ENCODE measurements around the gene TP53I13.

Gene TP53I13

DNA sequence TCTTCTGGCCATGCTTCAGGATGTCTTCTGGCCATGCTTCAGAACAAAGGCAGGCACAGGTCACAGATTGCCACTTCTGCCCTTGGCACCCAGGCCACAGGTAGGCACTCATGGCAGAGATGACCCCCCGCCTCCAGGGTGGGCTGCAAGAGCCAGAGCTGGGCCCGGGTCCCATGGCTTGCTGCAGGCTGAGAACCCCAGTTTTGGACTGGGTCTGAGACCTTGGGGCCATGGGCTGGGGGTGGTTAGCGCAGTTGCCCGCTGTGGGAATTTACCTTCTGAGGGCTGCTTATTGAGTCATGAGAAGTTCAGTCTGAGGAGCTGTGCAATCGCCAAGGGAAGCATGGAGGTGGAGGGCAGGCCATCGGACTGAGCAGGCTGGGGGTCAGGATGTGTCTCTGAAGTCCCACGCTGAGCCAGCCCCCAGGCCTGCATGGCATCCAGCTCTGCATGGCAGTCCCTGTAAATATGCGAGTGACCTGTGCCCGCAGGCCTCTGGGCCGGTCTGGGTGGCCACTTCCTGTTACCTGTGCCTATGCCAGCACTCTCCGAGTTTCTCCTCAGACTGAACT is 26.1 kb downstream of the TP53I13 start:
- no peak for DNase-seq

DNA sequence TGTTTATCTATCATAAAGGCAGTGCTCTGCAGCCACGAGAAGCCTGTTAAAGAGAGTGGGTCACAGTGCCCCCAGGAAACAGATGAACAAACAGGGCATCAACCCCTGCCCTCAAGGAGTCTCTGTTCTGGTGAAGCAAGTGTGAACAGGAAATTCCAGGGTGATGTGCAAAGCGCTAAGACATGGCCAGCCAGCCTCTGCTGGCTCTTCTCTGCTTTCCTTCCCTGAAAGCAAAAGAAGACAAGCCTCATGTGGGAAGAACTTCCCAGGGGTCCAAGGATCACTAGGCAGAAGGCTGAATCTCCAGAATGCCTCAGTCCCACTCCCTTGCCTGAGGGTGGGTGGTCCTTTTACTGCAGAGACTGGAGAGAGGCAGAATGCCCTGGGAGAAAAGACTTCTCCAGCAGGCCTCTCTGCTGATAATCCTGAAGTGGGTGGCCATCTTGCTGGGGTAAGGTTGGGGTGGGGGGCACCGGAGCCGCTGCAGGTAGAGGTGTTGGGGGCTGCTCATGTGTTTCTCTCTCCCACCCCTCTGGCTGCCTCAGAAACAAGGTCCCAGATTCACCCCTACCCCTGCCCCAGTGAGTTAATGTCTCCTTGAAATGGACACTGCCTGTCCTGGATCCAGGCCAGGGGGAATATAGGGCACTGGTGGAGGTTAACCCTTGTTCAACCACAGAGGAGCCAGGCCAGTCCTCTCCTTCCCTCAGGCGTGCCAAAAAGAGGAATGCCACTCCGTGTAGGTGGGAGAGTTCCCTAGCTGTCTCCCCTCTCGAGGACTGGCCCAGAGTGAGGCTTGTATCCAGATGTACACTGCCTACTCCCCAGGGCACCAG is 26.8 kb downstream of the TP53I13 start:
- DNase-seq, result no peak

- DNase-seq, result no peak
These were observed 27.7 kb downstream of the TP53I13 start for GRCh38 chr17:29595943-29596774.

- DNase-seq, result no peak
These were observed 28.3 kb downstream of the TP53I13 start for GRCh38 chr17:29596811-29597210.

DNA sequence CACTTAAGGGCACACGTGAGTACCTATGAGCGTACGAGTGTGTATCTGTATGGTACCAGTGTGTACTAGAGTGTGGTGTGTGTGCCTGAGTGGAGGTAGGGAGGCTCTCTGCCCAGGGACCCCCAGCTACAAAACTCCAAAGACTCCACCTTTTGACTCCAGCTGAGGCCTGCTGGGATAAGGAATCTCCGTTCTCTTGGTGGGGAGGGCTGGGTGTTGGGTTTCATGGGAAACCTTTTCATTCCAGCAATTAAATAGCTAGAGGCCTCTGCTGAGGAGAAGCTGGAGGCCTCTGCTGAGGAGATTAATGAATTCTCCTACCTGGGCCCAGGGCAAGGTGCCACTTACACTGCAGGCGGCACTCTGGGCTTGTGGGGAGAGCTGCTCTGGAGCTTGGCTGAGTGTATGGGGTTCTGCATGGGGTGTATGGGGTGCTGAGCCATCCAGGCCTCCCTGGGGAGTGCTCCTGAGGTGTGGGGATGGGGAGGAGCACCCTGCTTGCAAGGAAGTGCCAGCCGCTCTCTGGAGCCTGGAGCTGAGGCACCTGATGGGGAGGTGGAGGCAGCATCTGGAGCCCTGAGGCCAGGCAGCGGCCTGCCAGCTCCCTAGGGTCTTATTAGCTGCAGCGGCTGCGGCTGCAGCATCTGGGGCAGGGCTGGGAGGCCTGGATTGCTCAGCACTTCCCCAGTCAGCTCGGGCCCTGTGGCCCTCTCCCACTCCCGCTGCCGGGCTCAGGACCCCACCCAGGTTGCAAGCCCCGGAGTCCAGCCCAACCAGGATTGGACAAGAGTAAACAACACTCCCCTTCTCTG is 29.1 kb downstream of the TP53I13 start:
- DNase-seq, result no peak

DNA sequence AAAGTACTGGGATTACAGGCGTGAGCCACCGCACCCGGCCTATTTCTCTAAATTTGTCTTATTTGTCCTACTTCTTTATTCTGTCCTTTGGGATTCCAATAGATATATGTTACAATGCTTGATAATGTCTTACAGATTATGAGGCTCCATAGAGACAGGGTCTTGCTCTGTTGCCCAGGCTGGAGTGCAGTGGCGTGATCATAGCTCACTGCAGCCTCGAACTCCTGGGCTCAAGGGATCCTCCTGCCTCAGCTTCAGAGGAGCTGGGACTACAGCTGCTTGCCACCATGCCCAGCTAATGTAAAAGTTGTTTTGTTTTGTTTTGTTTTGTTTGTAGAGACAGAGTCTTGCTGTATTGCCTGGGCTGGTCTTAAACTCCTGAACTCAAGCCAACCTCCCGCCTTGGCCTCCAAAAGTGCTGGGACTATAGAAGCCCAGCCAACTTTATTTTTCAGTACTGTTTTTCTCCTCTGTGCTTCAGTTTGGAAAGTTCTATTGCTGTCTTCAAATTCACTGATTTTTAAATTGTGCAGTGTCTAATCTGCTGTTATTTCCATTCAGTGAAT is 34.7 kb downstream of the TP53I13 start:
- DNase-seq, result no peak

GRCh38 chr17:29607557-29608195 is 39.2 kb downstream of the TP53I13 start:
- DNase-seq, result no peak

GRCh38 chr17:29608986-29609385 is 40.5 kb downstream of the TP53I13 start:
- DNase-seq, result no peak

DNA sequence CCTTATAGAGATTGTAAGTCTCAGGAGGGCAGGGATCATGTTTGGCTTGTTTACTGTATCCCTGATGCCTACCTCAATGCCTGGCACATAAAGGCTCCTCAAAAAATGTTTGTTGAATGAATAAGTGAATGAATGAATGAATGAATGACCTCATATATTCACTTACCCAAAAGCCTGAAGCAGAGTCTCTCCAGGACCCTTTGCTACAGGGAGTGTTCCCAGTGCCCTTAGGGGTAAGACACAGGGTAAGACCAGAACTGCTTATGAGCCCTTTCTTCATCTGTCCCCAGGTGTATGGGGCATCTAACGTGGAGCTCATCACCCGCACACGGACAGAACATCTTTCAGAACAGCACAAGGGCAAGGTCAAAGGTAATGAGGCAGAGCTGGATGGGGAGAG is 41.9 kb downstream of the TP53I13 start:
- no peak for DNase-seq

- no peak for DNase-seq
These were observed 43.0 kb downstream of the TP53I13 start for GRCh38 chr17:29611351-29612093.

GRCh38 chr17:29612094-29612403 is 43.5 kb downstream of the TP53I13 start:
- DNase-seq, result no peak

DNA sequence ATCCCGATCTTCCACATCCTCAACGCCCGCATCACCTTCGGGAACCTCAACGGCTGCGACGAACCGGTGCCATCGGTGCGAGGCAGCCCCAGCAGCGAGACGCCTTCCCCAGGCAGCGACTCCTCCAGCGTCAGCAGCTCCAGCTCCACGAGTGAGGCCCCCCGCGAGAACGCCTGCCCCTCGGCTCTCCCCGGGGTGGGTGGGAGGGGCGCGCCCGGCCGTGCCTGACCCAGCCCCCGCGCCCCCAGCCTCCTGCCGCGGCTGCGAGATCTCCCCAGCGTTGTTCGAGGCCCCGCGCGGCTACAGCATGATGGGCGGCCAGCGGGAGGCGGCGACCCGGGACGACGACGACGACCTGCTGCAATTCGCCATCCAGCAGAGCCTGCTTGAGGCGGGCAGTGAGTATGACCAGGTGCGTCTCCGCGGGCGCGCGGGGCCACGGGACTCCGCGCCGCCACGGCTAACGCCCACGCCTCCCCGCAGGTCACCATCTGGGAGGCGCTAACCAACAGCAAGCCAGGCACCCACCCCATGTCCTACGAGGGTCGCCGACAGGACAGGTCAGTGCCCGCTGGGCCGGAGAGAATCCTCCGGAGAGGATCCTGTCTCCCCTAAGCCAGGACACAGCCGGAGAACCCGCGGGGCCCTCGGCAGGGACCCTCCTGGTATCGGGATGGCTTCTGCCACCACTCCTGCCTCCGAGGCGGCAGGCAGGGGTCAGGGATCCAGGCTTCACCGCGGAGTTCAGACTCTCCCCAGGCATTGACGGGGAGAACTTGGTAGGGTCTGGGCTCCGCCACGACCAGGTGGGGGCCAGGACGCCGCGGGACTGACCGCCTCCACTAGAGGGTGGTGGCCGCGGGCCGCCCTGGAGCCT is 44.1 kb downstream of the TP53I13 start:
- no peak for DNase-seq

GRCh38 chr17:29613352-29613837 is 44.9 kb downstream of the TP53I13 start:
- peak; percentile 54 to 58 for DNase-seq

GRCh38 chr17:29613856-29614255 is 45.4 kb downstream of the TP53I13 start:
- DNase-seq, result no peak

DNA sequence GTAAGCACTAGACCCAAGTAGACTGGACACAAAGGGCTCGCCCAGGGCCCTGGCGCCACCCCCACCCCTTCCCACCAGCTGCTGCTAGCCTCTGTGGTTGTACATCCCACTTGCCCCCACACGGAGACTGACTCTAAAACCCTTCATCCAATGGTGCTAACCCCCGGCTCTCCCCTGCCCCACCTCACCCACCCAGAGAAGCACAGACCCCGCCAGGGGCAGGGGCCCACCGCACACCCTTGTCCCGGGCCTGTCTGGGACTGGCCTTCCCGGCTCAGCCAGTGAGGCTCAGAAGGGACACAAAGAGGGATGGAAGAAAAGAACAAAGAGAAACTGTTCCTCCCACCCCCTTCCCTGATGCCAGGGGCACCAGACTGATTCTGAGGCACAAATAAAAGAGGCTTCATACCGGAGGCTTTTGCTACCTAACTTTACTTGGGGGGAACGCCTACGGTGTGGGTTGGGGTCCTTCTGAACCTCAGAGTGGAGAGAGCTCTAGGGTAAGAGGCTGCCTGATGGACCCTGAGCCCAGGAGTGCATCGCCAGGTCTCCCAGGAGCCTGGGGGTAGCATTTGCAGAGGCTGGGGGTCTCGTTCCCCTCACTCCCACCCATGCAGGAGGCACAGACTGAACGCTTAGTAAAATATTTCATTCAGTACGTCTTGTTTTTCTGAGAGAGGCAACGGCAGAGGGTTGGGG is 46.0 kb downstream of the TP53I13 start:
- no peak for DNase-seq

- peak; percentile 47 to 54 for DNase-seq
These were observed 46.5 kb downstream of the TP53I13 start for GRCh38 chr17:29615048-29615385.

GRCh38 chr17:29615492-29616299 is 47.2 kb downstream of the TP53I13 start:
- DNase-seq, result peak; percentile 80 to 88

DNA sequence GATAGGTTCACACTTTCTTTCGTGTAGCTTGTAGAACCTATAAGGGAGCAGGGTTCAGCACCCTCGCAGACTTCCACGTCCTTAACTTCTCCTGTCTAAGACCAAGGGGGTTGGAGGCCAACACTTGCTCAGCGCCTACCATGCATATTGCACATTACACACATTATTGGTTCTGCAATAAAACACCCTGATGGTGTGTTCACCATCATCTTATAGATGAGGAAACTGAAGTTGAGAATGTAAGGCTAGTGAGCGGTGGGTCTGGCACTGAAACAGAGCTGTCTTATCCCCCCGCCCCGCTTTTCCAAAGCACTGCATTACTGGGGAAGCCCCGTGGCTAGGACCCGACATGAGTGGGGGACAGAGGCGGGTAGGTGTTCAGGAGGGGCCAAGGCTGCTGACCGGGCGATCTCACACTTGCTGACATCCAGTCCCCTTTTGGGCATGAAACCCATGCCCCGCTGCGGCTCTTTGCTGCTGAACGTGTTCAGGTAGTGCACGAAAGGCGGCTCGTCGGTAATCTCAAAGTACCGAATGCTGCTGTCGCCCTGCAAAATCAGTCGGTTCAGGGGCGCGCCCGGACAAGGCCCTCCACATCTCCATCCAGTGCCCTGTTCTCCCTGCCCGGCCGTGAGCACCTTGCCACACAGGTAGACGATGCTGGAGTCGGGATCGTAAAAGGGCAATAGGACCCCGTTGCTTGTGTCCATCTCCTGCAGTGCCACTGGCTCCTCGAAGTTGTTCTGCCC is 48.0 kb downstream of the TP53I13 start:
- DNase-seq, result peak in 1 of 2 experiments; percentile 3
